Stomach (tissue), 9 donors: ENCODE results near the gene SOX6. TPM values are rescaled to one million over a fixed set of nuclear protein-coding genes. Genes with fewer than 3 reads are reported as not detected.
A peak's percentile ranks its signal among the peaks of the same experiment; 100 is the strongest.

Experiments used
- DNase-seq, 2 donors: peaks; one replicate each; pipeline versions ENCODE4 v3.0.0 to v3.0.0-alpha.2; 2013 to 2019
- H3K27ac ChIP-seq, 5 donors: fragments of 200-600 bp in 4 of 5; sonication (generic) in 4 of 5; one replicate each; pipeline ENCODE4 v1.5.1; 2013 to 2019; ENCODE audit warnings: mild to moderate bottlenecking in 1 of 5, moderate library complexity in 1 of 5
- H3K27me3 ChIP-seq, 3 donors: fragments of 200-600 bp; sonication (generic); one replicate each; pipeline ENCODE4 v1.5.1; 2017 to 2019; ENCODE audit warnings: mixed run types in 1 of 3
- H3K36me3 ChIP-seq, 4 donors: fragments of 200-600 bp; sonication (generic); 1 replicate in 3 of 4; 2 replicates in 1 of 4; pipeline ENCODE4 v1.5.1; 2016 to 2019
- H3K4me1 ChIP-seq, 4 donors: fragments of 200-600 bp; sonication (generic); one replicate each; pipeline ENCODE4 v1.5.1; 2016 to 2019
- H3K4me3 ChIP-seq, 4 donors: fragments of 200-600 bp; sonication (generic) in 3 of 4; one replicate each; pipeline ENCODE4 v1.5.1; 2016 to 2019; ENCODE audit warnings: mild to moderate bottlenecking in 1 of 4
- H3K9me3 ChIP-seq, 4 donors: fragments of 200-600 bp; sonication (generic); one replicate each; pipeline ENCODE4 v1.5.1; 2016 to 2019
- CTCF ChIP-seq, 7 experiments: fragments of 450-650 bp in 4 of 7; fragments of 200-600 bp in 3 of 7; sonication (generic) in 3 of 7; IDR thresholded peaks; one replicate each; pipeline ENCODE4 v1.5.1; 2016 to 2019; ENCODE audit warnings: antibody characterized with exemption in 7 of 7, control low read depth in 2 of 7, mild to moderate bottlenecking in 1 of 7
- EP300 ChIP-seq: sonication (generic); formaldehyde crosslinking; IDR thresholded peaks from one replicate; pipeline ENCODE4 v1.6.1; 2017; ENCODE audit warnings: antibody characterized with exemption
- POLR2A ChIP-seq, 4 donors: fragments of 450-650 bp; IDR thresholded peaks; one replicate each; pipeline ENCODE4 v1.6.1; 2016; ENCODE audit warnings: antibody characterized with exemption in 4 of 4, control low read depth in 2 of 4, mild to moderate bottlenecking in 1 of 4, moderate library complexity in 1 of 4
- POLR2AphosphoS5 ChIP-seq, 3 donors: sonication (generic); formaldehyde crosslinking; IDR thresholded peaks; one replicate each; pipeline ENCODE4 v1.6.1; 2016; ENCODE audit warnings: antibody characterized with exemption in 3 of 3
- WGBS, 5 donors: extraction: QIAGEN DNeasy Blood & Tissue Kit in 3 of 5; methylation state at CpG; one replicate each; pipeline versions ENCODE4 v1.1.5 to v1.1.7; 2013 to 2018; 5-methylcytosine and 5-hydroxymethylcytosine counted together
- intact Hi-C: fragments of 100-400 bp; cut with DNase I; formaldehyde crosslinking; loops from one replicate; pipeline ENCODE4 v1.15.1; 2023; ENCODE audit warnings: low total_unique reads
- polyA plus RNA-seq, 3 donors: library from polyadenylated mRNA; stranded (reverse); fragments of 200-250 nt; gene quantifications; one replicate each; pipeline ENCODE4 v1.2.3, GENCODE V29; 2013
- total RNA-seq, 5 donors: library from RNA; depleted of rRNA; stranded (reverse); fragments of >200 nt; gene quantifications; one replicate each; pipeline versions ENCODE4 v1.1.0 to v1.2.3, GENCODE V29; 2014 to 2016
- donor health status: healthy with polysubstance abuse.
- donor health status: Bipolar disorder and iron deficiency.
- donor health status: healthy.

The SOX6 gene
- total and polyA plus RNA-seq, 8 donors: 1.2 to 13.6 (median 4.5) TPM

- WGBS, 5 donors: 71 to 90% (median 85%) methylated on average over 1 of the region's 1 CpG
- Histone ChIP-seq H3K36me3 (no peaks in the 10 kb centered on the region), H3K27me3 (no peaks in the 10 kb centered on the region), H3K4me3 (no peak overlapping the region), H3K9me3 (no peaks in the 10 kb centered on the region), H3K4me1 (peaks cover 0 to 8% (median 0%) of the 10 kb centered on the region in 4 donors), H3K27ac (no peak overlapping the region)
- intact Hi-C loops: no loop called here
- TF ChIP-seq EP300 (no peak), POLR2A (IDR thresholded peaks at IDR 0.05) (no peak), CTCF (IDR thresholded peaks at IDR 0.05) (no peak), POLR2AphosphoS5 (IDR thresholded peaks at IDR 0.05) (no peak)
- no peak for DNase-seq
Measured at GRCh38 chr11:16337421-16338213, 18.7 kb downstream of the SOX6 start.

- TF ChIP-seq CTCF (IDR thresholded peaks at IDR 0.05): no peak
- TF ChIP-seq POLR2A (IDR thresholded peaks at IDR 0.05): no peak
- no peak for TF ChIP-seq EP300
- TF ChIP-seq POLR2AphosphoS5 (IDR thresholded peaks at IDR 0.05): no peak
- Histone ChIP-seq H3K4me3 (no peak overlapping the region), H3K36me3 (no peaks in the 10 kb centered on the region), H3K27me3 (no peaks in the 10 kb centered on the region), H3K9me3 (no peaks in the 10 kb centered on the region), H3K27ac (no peak overlapping the region), H3K4me1 (peaks cover 0 to 8% (median 0%) of the 10 kb centered on the region in 4 donors)
- no peak for DNase-seq
- intact Hi-C loops: no loop called here
Measured at GRCh38 chr11:16336721-16337120, 19.6 kb downstream of the SOX6 start.

- Histone ChIP-seq H3K4me1 (peaks cover 0 to 8% (median 0%) of the 10 kb centered on the region in 4 donors), H3K27ac (no peak overlapping the region), H3K27me3 (no peaks in the 10 kb centered on the region), H3K9me3 (no peaks in the 10 kb centered on the region), H3K4me3 (no peak overlapping the region), H3K36me3 (no peaks in the 10 kb centered on the region)
- TF ChIP-seq POLR2A (IDR thresholded peaks at IDR 0.05) (no peak), POLR2AphosphoS5 (IDR thresholded peaks at IDR 0.05) (no peak), EP300 (no peak), CTCF (IDR thresholded peaks at IDR 0.05) (no peak)
- intact Hi-C loops: no loop called here
- DNase-seq: no peak
- 76 to 82% (median 81%) methylated on average over 6 of the region's 6 CpGs for WGBS, 5 donors
Measured at GRCh38 chr11:16336204-16336603, 20.1 kb downstream of the SOX6 start.

GRCh38 chr11:16335236-16335962, 20.9 kb downstream of the SOX6 start:
- TF ChIP-seq EP300 (no peak), CTCF (IDR thresholded peaks at IDR 0.05) (no peak), POLR2AphosphoS5 (IDR thresholded peaks at IDR 0.05) (no peak), POLR2A (IDR thresholded peaks at IDR 0.05) (no peak)
- no peak overlapping the region for H3K27ac ChIP-seq
- no peaks in the 10 kb centered on the region for H3K27me3 ChIP-seq
- 70 to 88% (median 76%) methylated on average over 1 of the region's 1 CpG for WGBS, 5 donors
- intact Hi-C loops: no loop called here
- H3K36me3 ChIP-seq: no peaks in the 10 kb centered on the region
- peaks cover 0 to 8% (median 0%) of the 10 kb centered on the region in 4 donors for H3K4me1 ChIP-seq
- no peaks in the 10 kb centered on the region for H3K9me3 ChIP-seq
- peak in 1 of 2 donors; percentile 48 for DNase-seq
- no peak overlapping the region for H3K4me3 ChIP-seq
